ENCODE results near the gene EPM2AIP1.

DNA sequence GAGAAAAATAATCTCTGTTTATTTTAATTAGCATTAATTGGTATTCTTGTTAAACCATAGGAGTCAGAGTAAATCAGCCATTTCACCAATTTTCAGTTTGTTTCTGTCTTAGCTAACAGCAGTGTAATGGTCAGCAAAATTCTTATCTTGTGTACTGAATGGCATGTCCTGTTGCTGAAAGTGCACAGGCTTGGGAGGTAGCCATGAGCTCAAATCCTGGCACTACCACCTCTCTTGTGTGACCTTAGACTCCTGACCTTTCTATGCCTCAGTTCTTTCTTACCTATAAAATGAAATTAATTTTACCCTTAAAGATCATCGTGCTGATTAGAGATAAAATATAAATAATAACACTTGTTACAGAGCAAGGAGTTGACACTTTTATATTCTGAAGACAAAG, 36.2 kb upstream of the EPM2AIP1 start:
- TF ChIP-seq, protein P1, sequence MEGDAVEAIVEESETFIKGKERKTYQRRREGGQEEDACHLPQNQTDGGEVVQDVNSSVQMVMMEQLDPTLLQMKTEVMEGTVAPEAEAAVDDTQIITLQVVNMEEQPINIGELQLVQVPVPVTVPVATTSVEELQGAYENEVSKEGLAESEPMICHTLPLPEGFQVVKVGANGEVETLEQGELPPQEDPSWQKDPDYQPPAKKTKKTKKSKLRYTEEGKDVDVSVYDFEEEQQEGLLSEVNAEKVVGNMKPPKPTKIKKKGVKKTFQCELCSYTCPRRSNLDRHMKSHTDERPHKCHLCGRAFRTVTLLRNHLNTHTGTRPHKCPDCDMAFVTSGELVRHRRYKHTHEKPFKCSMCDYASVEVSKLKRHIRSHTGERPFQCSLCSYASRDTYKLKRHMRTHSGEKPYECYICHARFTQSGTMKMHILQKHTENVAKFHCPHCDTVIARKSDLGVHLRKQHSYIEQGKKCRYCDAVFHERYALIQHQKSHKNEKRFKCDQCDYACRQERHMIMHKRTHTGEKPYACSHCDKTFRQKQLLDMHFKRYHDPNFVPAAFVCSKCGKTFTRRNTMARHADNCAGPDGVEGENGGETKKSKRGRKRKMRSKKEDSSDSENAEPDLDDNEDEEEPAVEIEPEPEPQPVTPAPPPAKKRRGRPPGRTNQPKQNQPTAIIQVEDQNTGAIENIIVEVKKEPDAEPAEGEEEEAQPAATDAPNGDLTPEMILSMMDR (IDR thresholded peaks at IDR 0.05), result no peak
- TF ChIP-seq NRF1 (IDR thresholded peaks at IDR 0.05; ENCODE audit: low read depth, low read length), result no peak
- TF ChIP-seq POLR2AphosphoS5 (IDR thresholded peaks at IDR 0.05; ENCODE audit: low read depth, low read length), result no peak
- TF ChIP-seq, protein P2, sequence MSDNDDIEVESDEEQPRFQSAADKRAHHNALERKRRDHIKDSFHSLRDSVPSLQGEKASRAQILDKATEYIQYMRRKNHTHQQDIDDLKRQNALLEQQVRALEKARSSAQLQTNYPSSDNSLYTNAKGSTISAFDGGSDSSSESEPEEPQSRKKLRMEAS (IDR thresholded peaks at IDR 0.05; ENCODE audit: low read depth), result no peak
- TF ChIP-seq NFIC (IDR thresholded peaks at IDR 0.05; ENCODE audit: borderline replicate concordance), result no peak
- TF ChIP-seq, protein P3, sequence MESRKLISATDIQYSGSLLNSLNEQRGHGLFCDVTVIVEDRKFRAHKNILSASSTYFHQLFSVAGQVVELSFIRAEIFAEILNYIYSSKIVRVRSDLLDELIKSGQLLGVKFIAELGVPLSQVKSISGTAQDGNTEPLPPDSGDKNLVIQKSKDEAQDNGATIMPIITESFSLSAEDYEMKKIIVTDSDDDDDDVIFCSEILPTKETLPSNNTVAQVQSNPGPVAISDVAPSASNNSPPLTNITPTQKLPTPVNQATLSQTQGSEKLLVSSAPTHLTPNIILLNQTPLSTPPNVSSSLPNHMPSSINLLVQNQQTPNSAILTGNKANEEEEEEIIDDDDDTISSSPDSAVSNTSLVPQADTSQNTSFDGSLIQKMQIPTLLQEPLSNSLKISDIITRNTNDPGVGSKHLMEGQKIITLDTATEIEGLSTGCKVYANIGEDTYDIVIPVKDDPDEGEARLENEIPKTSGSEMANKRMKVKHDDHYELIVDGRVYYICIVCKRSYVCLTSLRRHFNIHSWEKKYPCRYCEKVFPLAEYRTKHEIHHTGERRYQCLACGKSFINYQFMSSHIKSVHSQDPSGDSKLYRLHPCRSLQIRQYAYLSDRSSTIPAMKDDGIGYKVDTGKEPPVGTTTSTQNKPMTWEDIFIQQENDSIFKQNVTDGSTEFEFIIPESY (IDR thresholded peaks at IDR 0.05; ENCODE audit: borderline replicate concordance, low read depth), result no peak
- no peak for TF ChIP-seq MXI1 (IDR thresholded peaks at IDR 0.05; ENCODE audit: low read depth, low read length)
- TF ChIP-seq, protein P4, sequence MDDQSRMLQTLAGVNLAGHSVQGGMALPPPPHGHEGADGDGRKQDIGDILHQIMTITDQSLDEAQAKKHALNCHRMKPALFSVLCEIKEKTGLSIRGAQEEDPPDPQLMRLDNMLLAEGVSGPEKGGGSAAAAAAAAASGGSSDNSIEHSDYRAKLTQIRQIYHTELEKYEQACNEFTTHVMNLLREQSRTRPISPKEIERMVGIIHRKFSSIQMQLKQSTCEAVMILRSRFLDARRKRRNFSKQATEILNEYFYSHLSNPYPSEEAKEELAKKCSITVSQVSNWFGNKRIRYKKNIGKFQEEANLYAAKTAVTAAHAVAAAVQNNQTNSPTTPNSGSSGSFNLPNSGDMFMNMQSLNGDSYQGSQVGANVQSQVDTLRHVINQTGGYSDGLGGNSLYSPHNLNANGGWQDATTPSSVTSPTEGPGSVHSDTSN (IDR thresholded peaks at IDR 0.05), result no peak

All from SK-N-SH (cell line).